Erythroblast (primary cell): ENCODE results near the gene FAM50B.

ENCODE experiments used
- GATA1 ChIP-seq: IDR thresholded peaks from 2 replicates; pipeline ENCODE4 v1.6.1; 2011; ENCODE audit warnings: low read depth, mild to moderate bottlenecking, control low read depth, low read length, moderate library complexity
- POLR2A ChIP-seq: IDR thresholded peaks from 2 replicates; pipeline ENCODE4 v1.6.1; 2011; ENCODE audit warnings: mild to moderate bottlenecking, low read length

DNA sequence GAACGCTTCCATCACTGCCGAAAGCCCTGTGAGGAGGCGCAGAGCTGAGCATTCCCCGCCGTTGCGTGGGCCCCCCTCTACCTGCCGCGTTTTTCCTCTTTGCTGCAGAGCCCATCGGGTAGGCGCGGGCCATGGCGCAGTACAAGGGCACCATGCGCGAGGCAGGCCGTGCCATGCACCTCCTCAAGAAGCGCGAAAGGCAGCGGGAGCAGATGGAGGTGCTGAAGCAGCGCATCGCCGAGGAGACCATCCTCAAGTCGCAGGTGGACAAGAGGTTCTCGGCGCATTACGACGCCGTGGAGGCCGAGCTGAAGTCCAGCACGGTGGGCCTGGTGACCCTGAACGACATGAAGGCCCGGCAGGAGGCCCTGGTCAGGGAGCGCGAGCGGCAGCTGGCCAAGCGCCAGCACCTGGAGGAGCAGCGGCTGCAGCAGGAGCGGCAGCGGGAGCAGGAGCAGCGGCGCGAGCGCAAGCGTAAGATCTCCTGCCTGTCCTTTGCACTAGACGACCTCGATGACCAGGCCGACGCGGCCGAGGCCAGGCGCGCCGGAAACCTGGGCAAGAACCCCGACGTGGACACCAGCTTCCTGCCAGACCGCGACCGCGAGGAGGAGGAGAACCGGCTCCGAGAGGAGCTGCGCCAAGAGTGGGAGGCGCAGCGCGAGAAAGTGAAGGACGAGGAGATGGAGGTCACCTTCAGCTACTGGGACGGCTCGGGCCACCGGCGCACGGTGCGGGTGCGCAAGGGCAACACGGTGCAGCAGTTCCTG, 693 bp downstream of the FAM50B start:
- TF ChIP-seq POLR2A: no peak
- TF ChIP-seq GATA1: no peak
